ENCODE measurements around the gene PADI1.

Gene PADI1

DNA sequence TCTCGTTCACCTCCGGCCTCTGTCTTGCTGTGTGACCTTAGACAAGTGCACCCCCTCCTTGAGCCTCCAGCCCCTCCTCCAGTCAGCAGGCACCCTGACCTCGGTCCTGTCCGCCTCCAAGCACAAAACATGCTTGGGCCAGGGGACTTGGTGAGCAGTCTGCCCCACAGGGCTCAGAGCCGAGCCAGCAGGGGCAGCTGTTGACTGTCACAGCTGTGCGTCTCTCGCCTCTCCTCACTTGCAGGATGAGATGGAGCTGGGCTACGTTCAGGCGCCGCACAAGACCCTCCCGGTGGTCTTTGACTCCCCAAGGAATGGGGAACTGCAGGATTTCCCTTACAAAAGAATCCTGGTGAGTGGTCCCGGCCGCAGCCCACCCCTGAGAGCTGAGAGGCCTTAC lies 68.2 kb downstream of the PADI1 start:
- TF ChIP-seq, protein P1, sequence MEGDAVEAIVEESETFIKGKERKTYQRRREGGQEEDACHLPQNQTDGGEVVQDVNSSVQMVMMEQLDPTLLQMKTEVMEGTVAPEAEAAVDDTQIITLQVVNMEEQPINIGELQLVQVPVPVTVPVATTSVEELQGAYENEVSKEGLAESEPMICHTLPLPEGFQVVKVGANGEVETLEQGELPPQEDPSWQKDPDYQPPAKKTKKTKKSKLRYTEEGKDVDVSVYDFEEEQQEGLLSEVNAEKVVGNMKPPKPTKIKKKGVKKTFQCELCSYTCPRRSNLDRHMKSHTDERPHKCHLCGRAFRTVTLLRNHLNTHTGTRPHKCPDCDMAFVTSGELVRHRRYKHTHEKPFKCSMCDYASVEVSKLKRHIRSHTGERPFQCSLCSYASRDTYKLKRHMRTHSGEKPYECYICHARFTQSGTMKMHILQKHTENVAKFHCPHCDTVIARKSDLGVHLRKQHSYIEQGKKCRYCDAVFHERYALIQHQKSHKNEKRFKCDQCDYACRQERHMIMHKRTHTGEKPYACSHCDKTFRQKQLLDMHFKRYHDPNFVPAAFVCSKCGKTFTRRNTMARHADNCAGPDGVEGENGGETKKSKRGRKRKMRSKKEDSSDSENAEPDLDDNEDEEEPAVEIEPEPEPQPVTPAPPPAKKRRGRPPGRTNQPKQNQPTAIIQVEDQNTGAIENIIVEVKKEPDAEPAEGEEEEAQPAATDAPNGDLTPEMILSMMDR (IDR thresholded peaks at IDR 0.05; ENCODE audit: low read depth, low read length), result no peak
- TF ChIP-seq MYC (IDR thresholded peaks at IDR 0.05; ENCODE audit: low read depth, low read length) (no peak), POLR2A (IDR thresholded peaks at IDR 0.05; ENCODE audit: extremely low read depth, insufficient read length) (no peak)
- TF ChIP-seq, protein P2, sequence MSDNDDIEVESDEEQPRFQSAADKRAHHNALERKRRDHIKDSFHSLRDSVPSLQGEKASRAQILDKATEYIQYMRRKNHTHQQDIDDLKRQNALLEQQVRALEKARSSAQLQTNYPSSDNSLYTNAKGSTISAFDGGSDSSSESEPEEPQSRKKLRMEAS (IDR thresholded peaks at IDR 0.05; ENCODE audit: low read depth, low read length), result no peak
- H3K4me3 ChIP-seq (ENCODE audit: low read depth, low read length), result no peak overlapping the region
- DNase-seq (ENCODE audit: low read depth), result no peak

DNA sequence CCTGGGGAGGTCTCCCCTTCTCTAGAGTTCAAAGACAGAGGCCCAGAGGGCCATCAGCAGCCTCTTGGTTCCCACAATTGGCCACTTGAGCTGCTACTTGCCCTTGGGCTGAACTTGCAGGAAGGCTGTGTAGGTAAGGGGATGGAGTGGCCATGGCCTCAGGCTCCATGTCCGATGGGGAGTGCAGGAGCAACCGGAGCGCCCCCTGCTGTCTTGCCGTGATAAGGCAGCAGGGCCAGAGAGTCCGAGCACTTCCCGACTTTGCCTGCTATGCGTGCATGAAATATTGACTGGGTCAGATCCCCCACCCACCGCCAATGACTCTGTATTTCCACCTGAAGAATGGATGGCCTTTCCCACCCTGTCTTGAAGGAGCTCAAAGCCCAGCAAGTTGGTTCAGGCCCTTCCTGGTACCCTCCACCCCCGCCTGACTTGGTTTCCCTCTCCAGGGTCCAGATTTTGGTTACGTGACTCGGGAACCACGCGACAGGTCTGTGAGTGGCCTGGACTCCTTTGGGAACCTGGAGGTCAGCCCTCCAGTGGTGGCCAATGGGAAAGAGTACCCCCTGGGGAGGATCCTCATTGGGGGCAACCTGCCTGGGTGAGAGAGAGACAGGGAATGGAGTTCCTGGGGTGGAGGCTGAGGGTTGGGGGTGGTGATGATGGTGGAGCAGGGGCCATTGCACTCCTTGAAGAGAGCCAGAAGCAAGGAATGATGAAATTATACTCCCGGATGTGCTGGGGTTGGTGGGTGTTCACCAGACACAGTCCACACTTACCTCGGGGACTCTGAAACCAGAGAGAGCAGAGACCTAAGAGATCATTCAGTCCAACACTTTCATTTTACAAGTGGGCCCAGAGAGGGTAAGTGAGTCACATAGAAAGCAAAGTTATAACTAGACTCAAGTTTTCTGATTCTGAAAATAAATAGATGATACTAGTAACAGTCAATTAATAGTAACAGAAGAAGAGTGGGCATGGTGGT lies 69.5 kb downstream of the PADI1 start:
- TF ChIP-seq POLR2A (IDR thresholded peaks at IDR 0.05; ENCODE audit: extremely low read depth, insufficient read length), result no peak
- TF ChIP-seq, protein P1 (IDR thresholded peaks at IDR 0.05; ENCODE audit: low read depth, low read length), result peak; percentile 83
- peak; percentile 80 for DNase-seq (ENCODE audit: low read depth)
- no peak overlapping the region for H3K4me3 ChIP-seq (ENCODE audit: low read depth, low read length)

DNA sequence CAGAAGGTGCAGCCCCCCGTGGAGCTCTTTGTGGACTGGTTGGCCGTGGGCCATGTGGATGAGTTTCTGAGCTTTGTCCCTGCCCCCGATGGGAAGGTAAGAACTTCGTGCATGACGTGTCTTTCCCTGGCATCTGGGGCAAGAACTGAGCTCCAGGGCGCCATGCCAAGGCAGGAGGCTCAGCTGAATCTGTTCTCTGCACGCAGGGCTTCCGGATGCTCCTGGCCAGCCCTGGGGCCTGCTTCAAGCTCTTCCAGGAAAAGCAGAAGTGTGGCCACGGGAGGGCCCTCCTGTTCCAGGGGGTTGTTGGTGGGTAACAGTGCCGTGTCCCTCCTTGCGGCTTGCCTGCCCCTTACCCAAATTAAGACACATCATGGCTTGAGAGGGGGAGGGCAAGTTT lies 71.6 kb downstream of the PADI1 start:
- no peak for TF ChIP-seq MYC (IDR thresholded peaks at IDR 0.05; ENCODE audit: low read depth, low read length)
- H3K4me3 ChIP-seq (ENCODE audit: low read depth, low read length), result no peak overlapping the region
- DNase-seq (ENCODE audit: low read depth), result peak; percentile 75

DNA sequence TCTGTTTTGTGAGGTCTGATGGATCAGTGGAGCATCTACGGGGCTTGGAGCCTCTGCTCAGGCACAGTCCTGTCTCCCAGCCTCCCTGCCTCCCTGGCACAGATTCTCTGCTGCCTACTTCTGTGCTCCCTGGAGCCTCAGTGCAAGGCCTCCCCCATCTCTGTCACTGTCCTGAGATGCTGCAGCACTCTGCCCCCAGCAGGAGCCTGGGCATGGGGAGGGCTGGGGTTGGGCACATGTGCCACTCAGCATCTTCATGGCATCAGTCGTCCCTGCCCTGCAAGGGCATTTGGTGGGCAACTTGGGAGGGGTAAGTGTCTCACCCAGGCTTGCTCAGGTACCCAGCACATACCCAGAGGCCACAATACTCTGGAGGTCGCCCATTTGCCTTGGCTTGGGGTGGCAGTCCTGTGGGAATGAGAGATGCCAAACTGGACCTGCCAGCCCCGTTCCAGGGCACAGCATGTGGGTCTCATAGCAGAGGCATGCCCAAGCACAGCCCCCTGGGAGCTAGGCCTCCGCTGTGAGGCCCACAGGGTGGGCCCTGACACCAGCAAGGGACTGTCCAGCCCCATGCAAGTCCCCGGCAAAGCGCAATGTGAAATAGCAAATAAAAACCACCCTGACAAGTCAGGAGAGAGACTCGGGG lies 72.7 kb downstream of the PADI1 start:
- no peak overlapping the region for H3K4me3 ChIP-seq (ENCODE audit: low read depth, low read length)
- DNase-seq (ENCODE audit: low read depth), result no peak
- TF ChIP-seq MYC (IDR thresholded peaks at IDR 0.05; ENCODE audit: low read depth, low read length) (no peak), POLR2A (IDR thresholded peaks at IDR 0.05; ENCODE audit: extremely low read depth, insufficient read length) (no peak)
- TF ChIP-seq, protein P2 (IDR thresholded peaks at IDR 0.05; ENCODE audit: low read depth, low read length), result no peak
- TF ChIP-seq, protein P1 (IDR thresholded peaks at IDR 0.05; ENCODE audit: low read depth, low read length), result no peak

DNA sequence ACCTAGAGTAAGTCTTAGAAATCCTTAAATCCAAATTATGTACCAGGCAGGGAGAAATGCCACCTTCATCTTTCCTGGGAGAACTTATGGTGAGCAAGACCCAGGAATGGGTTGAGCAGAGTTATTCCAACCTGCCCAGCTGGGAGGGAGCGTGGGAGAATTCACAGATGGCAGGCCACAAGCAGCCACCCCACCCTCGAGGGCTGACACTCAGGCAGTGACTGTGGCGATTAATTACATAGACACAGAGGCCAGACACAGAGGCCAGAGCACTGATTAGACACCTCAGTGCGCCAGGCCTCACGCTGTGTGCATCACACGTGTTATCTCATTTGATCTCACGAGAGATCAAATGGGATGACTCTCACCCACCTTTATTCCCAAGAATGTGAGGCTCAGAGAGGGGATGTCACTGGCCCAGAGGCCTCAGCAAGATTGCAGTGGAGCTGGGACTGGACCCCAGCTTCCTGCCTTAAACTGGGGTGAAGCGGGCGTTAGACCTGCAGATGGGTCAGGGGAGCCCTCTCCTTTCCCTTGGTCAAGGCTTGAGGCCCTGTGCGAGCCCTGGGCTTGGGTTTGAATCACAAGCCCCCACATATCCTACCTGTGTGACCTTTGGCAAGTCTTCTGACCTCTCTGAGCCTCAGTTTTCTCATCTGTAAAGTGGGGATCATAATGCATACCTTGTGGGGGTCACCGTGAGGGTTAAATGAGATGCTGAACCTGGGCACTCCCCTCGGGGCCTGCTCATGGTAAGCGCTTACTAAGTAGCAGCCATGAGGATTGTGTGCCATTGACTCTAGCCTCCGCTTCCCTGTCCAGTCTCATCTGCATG lies 74.3 kb downstream of the PADI1 start:
- TF ChIP-seq, protein P2 (IDR thresholded peaks at IDR 0.05; ENCODE audit: low read depth, low read length), result no peak
- TF ChIP-seq, protein P1 (IDR thresholded peaks at IDR 0.05; ENCODE audit: low read depth, low read length), result no peak
- TF ChIP-seq MYC (IDR thresholded peaks at IDR 0.05; ENCODE audit: low read depth, low read length), result no peak
- TF ChIP-seq POLR2A (IDR thresholded peaks at IDR 0.05; ENCODE audit: extremely low read depth, insufficient read length), result no peak
- H3K4me3 ChIP-seq (ENCODE audit: low read depth, low read length), result no peak overlapping the region
- no peak for DNase-seq (ENCODE audit: low read depth)

DNA sequence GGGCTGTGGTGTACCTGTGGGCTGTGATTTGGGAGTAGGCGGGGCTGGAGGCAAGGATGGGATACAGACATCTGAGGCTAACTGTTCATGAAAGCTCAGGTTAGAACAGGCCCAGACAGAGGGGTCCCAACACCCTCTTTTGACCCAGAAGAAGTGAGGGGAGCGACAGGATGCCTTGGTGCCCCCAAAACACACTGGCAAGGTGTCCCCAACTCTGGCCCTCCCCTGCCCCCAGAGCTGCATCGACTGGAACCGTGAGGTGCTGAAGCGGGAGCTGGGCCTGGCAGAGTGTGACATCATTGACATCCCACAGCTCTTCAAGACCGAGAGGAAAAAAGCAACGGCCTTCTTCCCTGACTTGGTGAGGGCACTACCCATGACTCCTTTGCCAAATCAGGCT lies 75.5 kb downstream of the PADI1 start:
- TF ChIP-seq POLR2A (IDR thresholded peaks at IDR 0.05; ENCODE audit: extremely low read depth, insufficient read length) (no peak), MYC (IDR thresholded peaks at IDR 0.05; ENCODE audit: low read depth, low read length) (no peak)
- TF ChIP-seq, protein P2 (IDR thresholded peaks at IDR 0.05; ENCODE audit: low read depth, low read length), result no peak
- TF ChIP-seq, protein P1 (IDR thresholded peaks at IDR 0.05; ENCODE audit: low read depth, low read length), result no peak
- DNase-seq (ENCODE audit: low read depth), result no peak
- no peak overlapping the region for H3K4me3 ChIP-seq (ENCODE audit: low read depth, low read length)
